ENCODE data around the gene UGCG.

The UGCG gene

DNA sequence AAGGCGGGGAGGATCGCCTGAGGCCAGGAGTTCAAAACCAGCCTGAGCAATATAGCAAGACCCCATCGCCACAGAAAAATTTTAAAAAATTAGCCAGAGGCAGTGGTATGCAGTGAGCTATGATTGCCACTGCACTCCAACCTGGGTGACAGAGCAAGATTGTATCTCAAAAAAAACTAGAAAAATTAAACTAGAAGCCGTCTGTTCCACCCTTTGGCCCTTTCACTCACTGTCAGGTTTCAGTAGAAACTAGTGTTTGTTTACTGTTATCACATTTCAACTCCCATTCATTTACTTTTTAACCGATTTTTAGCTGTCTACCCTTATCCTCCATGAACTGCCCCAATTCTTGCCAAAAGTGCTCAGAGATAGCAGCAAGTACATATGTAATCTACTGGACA lies 8.3 kb downstream of the UGCG start:
- TF ChIP-seq, protein P1, sequence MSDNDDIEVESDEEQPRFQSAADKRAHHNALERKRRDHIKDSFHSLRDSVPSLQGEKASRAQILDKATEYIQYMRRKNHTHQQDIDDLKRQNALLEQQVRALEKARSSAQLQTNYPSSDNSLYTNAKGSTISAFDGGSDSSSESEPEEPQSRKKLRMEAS (IDR thresholded peaks at IDR 0.05): no peak
- TF ChIP-seq TEAD4 (IDR thresholded peaks at IDR 0.05) (no peak), ZBTB7A (IDR thresholded peaks at IDR 0.05; ENCODE audit: low read depth) (no peak), FOXM1 (IDR thresholded peaks at IDR 0.05; ENCODE audit: borderline replicate concordance, low read depth) (no peak)

- TF ChIP-seq, protein P1 (IDR thresholded peaks at IDR 0.05): no peak
- TF ChIP-seq CEBPB (IDR thresholded peaks at IDR 0.05) (no peak), NFIC (IDR thresholded peaks at IDR 0.05) (no peak), EGR1 (IDR thresholded peaks at IDR 0.05) (no peak), ZBTB7A (IDR thresholded peaks at IDR 0.05; ENCODE audit: low read depth) (no peak), TCF12 (IDR thresholded peaks at IDR 0.05; ENCODE audit: low read depth) (no peak)
Observed at GRCh38 chr9:111907147-111907546, 10.5 kb downstream of the UGCG start.

DNA sequence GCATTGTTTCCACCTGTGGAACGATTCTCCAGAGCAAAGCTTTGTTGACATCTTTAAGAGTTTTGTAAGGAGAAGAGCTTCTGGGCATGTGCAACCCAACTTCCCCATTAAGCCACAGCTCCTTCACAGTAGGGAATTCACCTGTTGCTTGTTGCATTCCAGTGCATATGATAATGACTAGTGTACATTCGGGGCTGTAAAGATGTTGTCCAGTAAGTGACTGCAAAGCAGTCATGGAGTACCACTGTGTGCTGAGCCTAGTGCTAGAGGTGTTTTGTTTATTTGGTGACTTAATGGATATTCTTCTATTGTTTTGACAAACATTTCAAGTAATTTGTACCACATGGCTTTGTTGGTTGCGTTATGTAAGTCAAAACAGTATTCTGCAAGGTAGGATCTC lies 12.8 kb downstream of the UGCG start:
- TF ChIP-seq CEBPB (IDR thresholded peaks at IDR 0.05) (no peak), CREB1 (IDR thresholded peaks at IDR 0.05; ENCODE audit: low read depth) (no peak), YY1 (IDR thresholded peaks at IDR 0.05; ENCODE audit: low read depth) (no peak), NFIC (IDR thresholded peaks at IDR 0.05) (no peak), TCF12 (IDR thresholded peaks at IDR 0.05; ENCODE audit: low read depth) (no peak), FOXM1 (IDR thresholded peaks at IDR 0.05; ENCODE audit: borderline replicate concordance, low read depth) (no peak), TEAD4 (IDR thresholded peaks at IDR 0.05) (no peak)

- TF ChIP-seq YY1 (IDR thresholded peaks at IDR 0.05; ENCODE audit: low read depth): no peak
- TF ChIP-seq TAF1 (IDR thresholded peaks at IDR 0.05; ENCODE audit: low read depth): no peak
- TF ChIP-seq TEAD4 (IDR thresholded peaks at IDR 0.05): no peak
- no peak for TF ChIP-seq CEBPB (IDR thresholded peaks at IDR 0.05)
- no peak for TF ChIP-seq TCF12 (IDR thresholded peaks at IDR 0.05; ENCODE audit: low read depth)
- TF ChIP-seq EGR1 (IDR thresholded peaks at IDR 0.05): no peak
- no peak for TF ChIP-seq FOXM1 (IDR thresholded peaks at IDR 0.05; ENCODE audit: borderline replicate concordance, low read depth)
- TF ChIP-seq, protein P2, sequence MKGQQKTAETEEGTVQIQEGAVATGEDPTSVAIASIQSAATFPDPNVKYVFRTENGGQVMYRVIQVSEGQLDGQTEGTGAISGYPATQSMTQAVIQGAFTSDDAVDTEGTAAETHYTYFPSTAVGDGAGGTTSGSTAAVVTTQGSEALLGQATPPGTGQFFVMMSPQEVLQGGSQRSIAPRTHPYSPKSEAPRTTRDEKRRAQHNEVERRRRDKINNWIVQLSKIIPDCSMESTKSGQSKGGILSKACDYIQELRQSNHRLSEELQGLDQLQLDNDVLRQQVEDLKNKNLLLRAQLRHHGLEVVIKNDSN (IDR thresholded peaks at IDR 0.05): no peak
- TF ChIP-seq ZBTB7A (IDR thresholded peaks at IDR 0.05; ENCODE audit: low read depth): no peak
- TF ChIP-seq CREB1 (IDR thresholded peaks at IDR 0.05; ENCODE audit: low read depth): no peak
- TF ChIP-seq NFIC (IDR thresholded peaks at IDR 0.05): no peak
- no peak for TF ChIP-seq REST (IDR thresholded peaks at IDR 0.05; ENCODE audit: low read depth)
- no peak for TF ChIP-seq RAD21 (IDR thresholded peaks at IDR 0.05; ENCODE audit: low read depth)
- TF ChIP-seq, protein P1 (IDR thresholded peaks at IDR 0.05): no peak
- no peak for TF ChIP-seq EP300 (IDR thresholded peaks at IDR 0.05; ENCODE audit: borderline replicate concordance)
Observed at GRCh38 chr9:111910428-111910827, 13.8 kb downstream of the UGCG start.

- TF ChIP-seq, protein P2 (IDR thresholded peaks at IDR 0.05): no peak
- TF ChIP-seq ZBTB7A (IDR thresholded peaks at IDR 0.05; ENCODE audit: low read depth) (no peak), TAF1 (IDR thresholded peaks at IDR 0.05; ENCODE audit: low read depth) (no peak), YY1 (IDR thresholded peaks at IDR 0.05; ENCODE audit: low read depth) (no peak)
Observed at GRCh38 chr9:111913159-111913558, 16.5 kb downstream of the UGCG start.

DNA sequence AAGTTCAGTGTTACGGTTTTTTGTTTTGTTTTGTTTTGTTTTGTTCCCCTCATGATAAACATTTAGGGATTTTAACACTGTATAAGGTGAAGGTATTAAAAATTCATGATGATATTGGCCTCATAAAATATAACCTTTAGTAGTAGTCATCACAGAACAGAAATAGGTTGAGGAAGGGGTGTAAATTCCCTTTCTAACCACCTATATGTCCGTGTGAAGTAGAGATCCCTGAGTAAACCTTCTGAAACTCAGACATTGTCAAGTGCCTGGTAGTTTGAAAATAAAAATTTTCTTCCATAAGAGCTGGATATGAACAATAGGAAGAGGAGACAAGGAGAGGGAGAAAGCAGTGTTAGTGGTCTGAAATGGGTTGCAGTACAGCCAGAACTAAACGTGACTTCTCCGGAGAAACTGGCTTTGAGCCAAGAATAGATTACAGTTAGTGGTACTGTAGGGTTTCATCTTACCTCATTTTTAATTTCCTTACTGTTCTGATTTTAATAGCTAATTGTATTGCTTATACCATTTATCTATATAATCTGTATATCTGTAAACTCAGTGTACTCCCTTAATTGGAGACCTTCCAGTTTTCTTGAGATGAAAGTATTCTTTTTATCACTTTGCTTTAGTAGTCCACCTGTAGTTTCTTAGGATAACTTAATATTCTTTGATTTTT lies 18.3 kb downstream of the UGCG start:
- TF ChIP-seq REST (IDR thresholded peaks at IDR 0.05; ENCODE audit: low read depth) (no peak), CREB1 (IDR thresholded peaks at IDR 0.05; ENCODE audit: low read depth) (no peak), TCF12 (IDR thresholded peaks at IDR 0.05; ENCODE audit: low read depth) (no peak), ZBTB7A (IDR thresholded peaks at IDR 0.05; ENCODE audit: low read depth) (no peak), EP300 (IDR thresholded peaks at IDR 0.05; ENCODE audit: borderline replicate concordance) (no peak), NFIC (IDR thresholded peaks at IDR 0.05) (peak; percentile 56)
- TF ChIP-seq, protein P1 (IDR thresholded peaks at IDR 0.05): no peak
